HG03039 (cell line): ENCODE measurements around the gene PTPRN2.
"Not testable (repeated sequence)": the region's sequence is repeated elsewhere in the genome, so short reads cannot be mapped to it uniquely, and the experiment has no call there.

ENCODE experiments used
- ATAC-seq: cut with Tn5 transposase; IDR thresholded peaks from one replicate; pipeline ENCODE4 v1.9.1; 2021; ENCODE audit warnings: mild to moderate bottlenecking, moderate library complexity; ENCODE audit not compliant: unreplicated experiment

The PTPRN2 gene

GRCh38 chr7:158277219-158278141 is 310.1 kb downstream of the PTPRN2 start:
- ATAC-seq: no peak

- no peak for ATAC-seq
Measured at GRCh38 chr7:158276414-158277218, 311.0 kb downstream of the PTPRN2 start.

- no peak for ATAC-seq
Measured at GRCh38 chr7:158275711-158276413, 311.8 kb downstream of the PTPRN2 start.

- no peak for ATAC-seq
Measured at GRCh38 chr7:158274996-158275395, 312.6 kb downstream of the PTPRN2 start.

- no peak for ATAC-seq
Measured at GRCh38 chr7:158274404-158274811, 313.2 kb downstream of the PTPRN2 start.

- not testable (repeated sequence) for ATAC-seq
Measured at GRCh38 chr7:158273756-158274342, 313.8 kb downstream of the PTPRN2 start.

GRCh38 chr7:158273138-158273651 is 314.4 kb downstream of the PTPRN2 start:
- ATAC-seq: no peak

GRCh38 chr7:158272509-158273137 is 315.0 kb downstream of the PTPRN2 start:
- ATAC-seq: no peak

GRCh38 chr7:158272091-158272490 is 315.5 kb downstream of the PTPRN2 start:
- ATAC-seq: no peak

- no peak for ATAC-seq
Measured at GRCh38 chr7:158271646-158272045, 316.0 kb downstream of the PTPRN2 start.

GRCh38 chr7:158270856-158271413 is 316.7 kb downstream of the PTPRN2 start:
- ATAC-seq: no peak

GRCh38 chr7:158270106-158270775 is 317.4 kb downstream of the PTPRN2 start:
- ATAC-seq: no peak

GRCh38 chr7:158268816-158269535 is 318.6 kb downstream of the PTPRN2 start:
- no peak for ATAC-seq

GRCh38 chr7:158267742-158268435 is 319.7 kb downstream of the PTPRN2 start:
- ATAC-seq: no peak

GRCh38 chr7:158266817-158267741 is 320.5 kb downstream of the PTPRN2 start:
- ATAC-seq: no peak

- no peak for ATAC-seq
Measured at GRCh38 chr7:158266426-158266816, 321.2 kb downstream of the PTPRN2 start.

- no peak for ATAC-seq
Measured at GRCh38 chr7:158265743-158266080, 321.9 kb downstream of the PTPRN2 start.
